NB4 (cell line): ENCODE data around the gene DPP9.

Experiments
- DNase-seq: peaks from one replicate; pipeline ENCODE4 v3.0.0; 2010; ENCODE audit warnings: low read depth
- H3K4me3 ChIP-seq: one replicate; pipeline ENCODE4 v1.5.1; 2011; ENCODE audit warnings: mild to moderate bottlenecking, low read depth, low read length, moderate library complexity
- CTCF ChIP-seq: IDR thresholded peaks from one replicate; pipeline ENCODE4 v1.5.1; 2012; ENCODE audit warnings: low read depth, low read length
- MAX ChIP-seq: IDR thresholded peaks from 2 replicates; pipeline ENCODE4 v1.6.1; 2011; ENCODE audit warnings: low read depth, low read length
- MYC ChIP-seq: IDR thresholded peaks from 2 replicates; pipeline ENCODE4 v1.6.1; 2011; ENCODE audit warnings: low read depth, low read length
- POLR2A ChIP-seq: IDR thresholded peaks from 2 replicates; pipeline ENCODE4 v1.6.1; 2011; ENCODE audit warnings: mild to moderate bottlenecking; ENCODE audit not compliant: insufficient read length; ENCODE audit errors: extremely low read depth

DPP9 gene

GRCh38 chr19:4673726-4674125 lies 49.9 kb downstream of the DPP9 start:
- no peak overlapping the region for H3K4me3 ChIP-seq
- DNase-seq, result no peak
- no peak for TF ChIP-seq MAX
- no peak for TF ChIP-seq MYC
- TF ChIP-seq POLR2A, result no peak
- TF ChIP-seq CTCF, result no peak

GRCh38 chr19:4673216-4673615 lies 50.4 kb downstream of the DPP9 start:
- no peak for TF ChIP-seq CTCF
- TF ChIP-seq MAX, result no peak
- no peak for TF ChIP-seq POLR2A
- no peak for TF ChIP-seq MYC
- no peak overlapping the region for H3K4me3 ChIP-seq
- no peak for DNase-seq

GRCh38 chr19:4671185-4671851 lies 52.3 kb downstream of the DPP9 start:
- DNase-seq, result no peak
- TF ChIP-seq CTCF (no peak), MYC (no peak), POLR2A (no peak), MAX (no peak)
- no peak overlapping the region for H3K4me3 ChIP-seq

- DNase-seq, result peak; percentile 88
- TF ChIP-seq CTCF (no peak), MYC (peak; percentile 75), POLR2A (peak; percentile 33), MAX (peak; percentile 96)
- H3K4me3 ChIP-seq, result peak within 1 kb of the TSS; percentile 70
These were observed 53.7 kb downstream of the DPP9 start, which contains the start of gene MYDGF for GRCh38 chr19:4669723-4670480. TSS of gene MYDGF (minus strand) at chr19:4670342. CDS start at chr19:4670334, 8 bp downstream.

DNA sequence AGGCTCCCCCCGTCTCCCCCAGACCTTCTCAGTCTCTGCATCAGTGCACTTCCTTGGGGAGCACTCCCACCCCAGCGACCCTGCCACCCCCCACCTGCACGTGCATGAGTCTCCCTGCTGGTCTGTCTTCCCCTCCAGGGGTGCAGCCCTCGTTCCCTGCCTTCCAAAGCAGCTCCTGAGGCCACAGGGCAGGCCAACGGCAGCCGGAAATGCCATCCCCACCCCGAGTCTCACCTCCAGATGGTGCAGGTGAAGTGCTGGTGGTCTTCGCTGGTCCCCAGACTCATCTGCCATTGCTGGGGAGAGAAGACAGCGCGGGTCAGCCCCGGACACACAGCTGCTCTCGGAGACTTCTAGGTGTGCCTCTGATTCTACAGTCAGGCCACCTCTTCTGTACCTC lies 59.0 kb downstream of the DPP9 start:
- TF ChIP-seq MYC, result no peak
- no peak for TF ChIP-seq POLR2A
- TF ChIP-seq MAX, result no peak
- no peak for TF ChIP-seq CTCF
- DNase-seq, result no peak
- no peak overlapping the region for H3K4me3 ChIP-seq
